Colon (tissue), 2 donors: ENCODE results near the gene ALG1L2.
"Not testable (repeated sequence)": the region's sequence is repeated elsewhere in the genome, so short reads cannot be mapped to it uniquely, and the experiment has no call there.

Experiments
- FAIRE-seq: peaks from 2 replicates; lab custom pipeline; 2012; peaks lifted over from hg19 to GRCh38; lab: Jason Lieb, UNC
- donor health status: control.
- donor health status: control.

The ALG1L2 gene

GRCh38 chr3:130093741-130094391 is 12.2 kb downstream of the ALG1L2 start:
- FAIRE-seq: no peak

GRCh38 chr3:130094491-130094941 is 12.9 kb downstream of the ALG1L2 start:
- not testable (repeated sequence) for FAIRE-seq

GRCh38 chr3:130095858-130096257 is 14.2 kb downstream of the ALG1L2 start:
- FAIRE-seq: not testable (repeated sequence)

- not testable (repeated sequence) for FAIRE-seq
Measured at GRCh38 chr3:130097096-130097495, 15.5 kb downstream of the ALG1L2 start.

- FAIRE-seq: not testable (repeated sequence)
Measured at GRCh38 chr3:130097690-130098638, 16.3 kb downstream of the ALG1L2 start.

GRCh38 chr3:130098639-130099385 is 17.2 kb downstream of the ALG1L2 start:
- not testable (repeated sequence) for FAIRE-seq

- not testable (repeated sequence) for FAIRE-seq
Measured at GRCh38 chr3:130102545-130102944, 20.9 kb downstream of the ALG1L2 start.

- FAIRE-seq: not testable (repeated sequence)
Measured at GRCh38 chr3:130104191-130104590, 22.6 kb downstream of the ALG1L2 start.

- not testable (repeated sequence) for FAIRE-seq
Measured at GRCh38 chr3:130107333-130107995, 25.8 kb downstream of the ALG1L2 start.

- FAIRE-seq: not testable (repeated sequence)
Measured at GRCh38 chr3:130108836-130109585, 27.4 kb downstream of the ALG1L2 start.

GRCh38 chr3:130110386-130111169 is 28.9 kb downstream of the ALG1L2 start:
- FAIRE-seq: not testable (repeated sequence)

- peak; percentile 88 for FAIRE-seq
Measured at GRCh38 chr3:130111185-130111864, 29.7 kb downstream of the ALG1L2 start.

GRCh38 chr3:130111865-130112747 is 30.5 kb downstream of the ALG1L2 start:
- FAIRE-seq: not testable (repeated sequence)

GRCh38 chr3:130112748-130113073 is 31.1 kb downstream of the ALG1L2 start:
- FAIRE-seq: not testable (repeated sequence)

- not testable (repeated sequence) for FAIRE-seq
Measured at GRCh38 chr3:130115400-130115799, 33.8 kb downstream of the ALG1L2 start.

- no peak for FAIRE-seq
Measured at GRCh38 chr3:130117933-130118332, 36.3 kb downstream of the ALG1L2 start.

- FAIRE-seq: not testable (repeated sequence)
Measured at GRCh38 chr3:130119824-130120223, 38.2 kb downstream of the ALG1L2 start.

- FAIRE-seq: not testable (repeated sequence)
Measured at GRCh38 chr3:130120291-130120690, 38.7 kb downstream of the ALG1L2 start.
